ENCODE data around the gene ATP11A. TPM values are rescaled to one million over a fixed set of nuclear protein-coding genes. Genes with fewer than 3 reads are reported as not detected.
"Not testable (repeated sequence)": the region's sequence is repeated elsewhere in the genome, so short reads cannot be mapped to it uniquely, and the experiment has no call there.

Gene ATP11A
- total RNA-seq, 4 donors from 2014 or later = 32.1 to 83.6 (median 46.2) TPM

- Histone ChIP-seq H3K4me1 (no peaks in the 10 kb centered on the region), H3K27me3 (no peaks in the 10 kb centered on the region), H3K36me3 (no peaks in the 10 kb centered on the region), H3K9me3 (no peaks in the 10 kb centered on the region), H3K27ac (peak overlapping the region in 2 of 3 donors; percentile 11 to 45), H3K4me3 (replicated peaks in 1 of 3) (no peak overlapping the region)
- DNase-seq = no peak
- intact Hi-C loops (cut with DNase I) = no loop called here
- no peak for TF ChIP-seq POLR2A (IDR thresholded peaks at IDR 0.05)
- TF ChIP-seq CTCF (IDR thresholded peaks at IDR 0.05) = no peak
- WGBS, 2 donors = 68 to 72% methylated on average over 17 of the region's 17 CpGs
These were observed 14.7 kb downstream of the ATP11A start for GRCh38 chr13:112704308-112705145.

GRCh38 chr13:112705286-112705685 lies 15.4 kb downstream of the ATP11A start:
- no peak for DNase-seq
- no peak for TF ChIP-seq CTCF (IDR thresholded peaks at IDR 0.05)
- no peak for TF ChIP-seq POLR2A (IDR thresholded peaks at IDR 0.05)
- Histone ChIP-seq H3K27me3 (no peaks in the 10 kb centered on the region), H3K27ac (peak overlapping the region in 1 of 3 donors; percentile 11), H3K4me1 (peaks cover 0 to 6% of the 10 kb centered on the region in 2 donors), H3K36me3 (no peaks in the 10 kb centered on the region), H3K4me3 (replicated peaks in 1 of 3) (no peak overlapping the region), H3K9me3 (no peaks in the 10 kb centered on the region)
- WGBS, 2 donors = 85 to 88% methylated on average over 17 of the region's 17 CpGs
- intact Hi-C loops (cut with DNase I) = no loop called here

GRCh38 chr13:112706171-112706570 lies 16.3 kb downstream of the ATP11A start:
- no peaks in the 10 kb centered on the region for H3K27me3 ChIP-seq
- no peaks in the 10 kb centered on the region for H3K36me3 ChIP-seq
- intact Hi-C loops (cut with DNase I) = no loop called here
- no peak for DNase-seq
- no peak for TF ChIP-seq CTCF (IDR thresholded peaks at IDR 0.05)
- no peak for TF ChIP-seq POLR2A (IDR thresholded peaks at IDR 0.05)
- peaks cover 2 to 15% of the 10 kb centered on the region in 2 donors for H3K4me1 ChIP-seq
- 86 to 92% methylated on average over 4 of the region's 4 CpGs for WGBS, 2 donors
- H3K27ac ChIP-seq = no peak overlapping the region
- no peaks in the 10 kb centered on the region for H3K9me3 ChIP-seq
- H3K4me3 ChIP-seq (replicated peaks in 1 of 3) = no peak overlapping the region

GRCh38 chr13:112708560-112709240 lies 18.9 kb downstream of the ATP11A start:
- Histone ChIP-seq H3K27ac (no peak overlapping the region), H3K4me1 (peaks cover 13 to 33% of the 10 kb centered on the region in 2 donors), H3K36me3 (no peaks in the 10 kb centered on the region), H3K27me3 (no peaks in the 10 kb centered on the region), H3K4me3 (replicated peaks in 1 of 3) (no peak overlapping the region), H3K9me3 (no peaks in the 10 kb centered on the region)
- intact Hi-C loops (cut with DNase I) = no loop called here
- TF ChIP-seq POLR2A (IDR thresholded peaks at IDR 0.05) = no peak
- TF ChIP-seq CTCF (IDR thresholded peaks at IDR 0.05) = no peak
- no peak for DNase-seq
- WGBS, 2 donors = 66 to 73% methylated on average over 11 of the region's 11 CpGs

- DNase-seq; H3K36me3 ChIP-seq; intact Hi-C loops (cut with DNase I); H3K27ac ChIP-seq; H3K4me3 ChIP-seq (replicated peaks in 1 of 3); H3K27me3 ChIP-seq; H3K9me3 ChIP-seq: not testable (repeated sequence)
- WGBS, 2 donors = 93 to 96% methylated on average over 3 of the region's 3 CpGs
- peaks cover 13 to 33% of the 10 kb centered on the region in 2 donors for H3K4me1 ChIP-seq
These were observed 19.5 kb downstream of the ATP11A start for GRCh38 chr13:112709316-112709715.

Data from thyroid gland (tissue), 4 donors.